A549 (cell line): ENCODE measurements around the gene SLF2.

Experiments
- BHLHE40 ChIP-seq: IDR thresholded peaks from 2 replicates; pipeline ENCODE4 v1.6.1; 2012; ENCODE audit warnings: low read depth, low read length, inconsistent platforms
- CBX2 ChIP-seq: fragments of 200-600 bp; sonication (generic); IDR thresholded peaks from 2 replicates; pipeline ENCODE4 v1.6.1; 2016; ENCODE audit warnings: low read depth, mild to moderate bottlenecking, borderline replicate concordance
- CHD4 ChIP-seq: fragments of 200-600 bp; sonication (generic); IDR thresholded peaks from 2 replicates; pipeline ENCODE4 v1.6.1; 2016; ENCODE audit warnings: antibody characterized with exemption, mild to moderate bottlenecking, borderline replicate concordance
- MAZ ChIP-seq: fragments of 150-350 bp; IDR thresholded peaks from 2 replicates; pipeline ENCODE4 v1.6.1; 2014; ENCODE audit warnings: antibody characterized with exemption, low read depth, low read length, borderline replicate concordance
- PHF8 ChIP-seq: fragments of 200-600 bp; sonication (generic); IDR thresholded peaks from 2 replicates; pipeline ENCODE4 v1.6.1; 2016; ENCODE audit warnings: low read depth, mild to moderate bottlenecking, antibody characterized with exemption, moderate library complexity, borderline replicate concordance
- POLR2A ChIP-seq: IDR thresholded peaks from 2 replicates; pipeline ENCODE4 v1.6.1; 2012; ENCODE audit warnings: mild to moderate bottlenecking, low read length
- RAD21 ChIP-seq, 2 experiments: fragments of >200 bp in 1 of 2; sonication (Bioruptor Twin) in 1 of 2; formaldehyde crosslinking in 1 of 2; IDR thresholded peaks in 1 of 2; conservative IDR thresholded peaks in 1 of 2; 2 replicates in 1 of 2; 3 replicates in 1 of 2; pipeline ENCODE4 v1.6.1; 2012 to 2018; ENCODE audit warnings: inconsistent platforms in 1 of 2
- RFX5 ChIP-seq: fragments of 450-650 bp; IDR thresholded peaks from 2 replicates; pipeline ENCODE4 v1.7.1; 2014; ENCODE audit warnings: antibody characterized with exemption, mild to moderate bottlenecking, moderate library complexity
- SREBF2 ChIP-seq: fragments of 450-650 bp; IDR thresholded peaks from 2 replicates; pipeline ENCODE4 v1.6.1; 2014; ENCODE audit warnings: mild to moderate bottlenecking, moderate library complexity
- TF ChIP-seq, protein P1 (sequence below): fragments of >200 bp; sonication (Bioruptor Twin); formaldehyde crosslinking; IDR thresholded peaks from 3 replicates; pipeline ENCODE4 v1.5.1; 2016
- TF ChIP-seq, protein P2 (sequence below): fragments of 450-650 bp; IDR thresholded peaks from 2 replicates; pipeline ENCODE4 v1.6.1; 2014; ENCODE audit warnings: antibody characterized with exemption
- TF ChIP-seq, protein P3 (sequence below): fragments of 150-350 bp; IDR thresholded peaks from 2 replicates; pipeline ENCODE4 v1.6.1; 2014; ENCODE audit warnings: low read depth, mild to moderate bottlenecking, low read length
- TF ChIP-seq, protein P4 (sequence below): IDR thresholded peaks from 2 replicates; pipeline ENCODE4 v1.6.1; 2012

DNA sequence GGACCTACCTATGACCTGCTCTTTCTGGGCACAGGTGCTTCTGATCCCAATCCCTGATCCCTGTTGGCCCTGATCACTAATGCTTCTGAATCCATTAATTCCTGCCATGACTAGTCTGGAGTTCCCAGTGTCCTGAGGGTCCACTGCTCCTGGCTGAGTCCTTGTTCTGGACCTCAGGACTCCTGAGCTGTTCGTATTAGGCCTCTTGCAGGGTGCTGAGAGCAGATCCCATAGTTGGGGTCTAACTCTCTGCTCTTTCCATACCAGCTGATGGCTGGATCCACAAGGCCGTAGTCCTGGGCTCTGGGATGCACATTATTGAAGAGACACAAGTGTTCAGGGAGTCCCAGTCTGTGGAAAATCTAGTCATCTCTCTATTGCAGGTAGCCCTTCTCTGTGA, 67.5 kb downstream of the SLF2 start:
- TF ChIP-seq PHF8 (no peak), CBX2 (no peak), MAZ (no peak), POLR2A (no peak), RFX5 (no peak), CHD4 (no peak), BHLHE40 (no peak), SREBF2 (no peak), RAD21 (conservative IDR thresholded peaks at IDR 0.05 in 1 of 2, IDR thresholded peaks at IDR 0.05 in 1 of 2) (no peak)
- TF ChIP-seq, protein P1, sequence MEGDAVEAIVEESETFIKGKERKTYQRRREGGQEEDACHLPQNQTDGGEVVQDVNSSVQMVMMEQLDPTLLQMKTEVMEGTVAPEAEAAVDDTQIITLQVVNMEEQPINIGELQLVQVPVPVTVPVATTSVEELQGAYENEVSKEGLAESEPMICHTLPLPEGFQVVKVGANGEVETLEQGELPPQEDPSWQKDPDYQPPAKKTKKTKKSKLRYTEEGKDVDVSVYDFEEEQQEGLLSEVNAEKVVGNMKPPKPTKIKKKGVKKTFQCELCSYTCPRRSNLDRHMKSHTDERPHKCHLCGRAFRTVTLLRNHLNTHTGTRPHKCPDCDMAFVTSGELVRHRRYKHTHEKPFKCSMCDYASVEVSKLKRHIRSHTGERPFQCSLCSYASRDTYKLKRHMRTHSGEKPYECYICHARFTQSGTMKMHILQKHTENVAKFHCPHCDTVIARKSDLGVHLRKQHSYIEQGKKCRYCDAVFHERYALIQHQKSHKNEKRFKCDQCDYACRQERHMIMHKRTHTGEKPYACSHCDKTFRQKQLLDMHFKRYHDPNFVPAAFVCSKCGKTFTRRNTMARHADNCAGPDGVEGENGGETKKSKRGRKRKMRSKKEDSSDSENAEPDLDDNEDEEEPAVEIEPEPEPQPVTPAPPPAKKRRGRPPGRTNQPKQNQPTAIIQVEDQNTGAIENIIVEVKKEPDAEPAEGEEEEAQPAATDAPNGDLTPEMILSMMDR = no peak
- TF ChIP-seq, protein P2, sequence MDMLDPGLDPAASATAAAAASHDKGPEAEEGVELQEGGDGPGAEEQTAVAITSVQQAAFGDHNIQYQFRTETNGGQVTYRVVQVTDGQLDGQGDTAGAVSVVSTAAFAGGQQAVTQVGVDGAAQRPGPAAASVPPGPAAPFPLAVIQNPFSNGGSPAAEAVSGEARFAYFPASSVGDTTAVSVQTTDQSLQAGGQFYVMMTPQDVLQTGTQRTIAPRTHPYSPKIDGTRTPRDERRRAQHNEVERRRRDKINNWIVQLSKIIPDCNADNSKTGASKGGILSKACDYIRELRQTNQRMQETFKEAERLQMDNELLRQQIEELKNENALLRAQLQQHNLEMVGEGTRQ = no peak
- TF ChIP-seq, protein P3, sequence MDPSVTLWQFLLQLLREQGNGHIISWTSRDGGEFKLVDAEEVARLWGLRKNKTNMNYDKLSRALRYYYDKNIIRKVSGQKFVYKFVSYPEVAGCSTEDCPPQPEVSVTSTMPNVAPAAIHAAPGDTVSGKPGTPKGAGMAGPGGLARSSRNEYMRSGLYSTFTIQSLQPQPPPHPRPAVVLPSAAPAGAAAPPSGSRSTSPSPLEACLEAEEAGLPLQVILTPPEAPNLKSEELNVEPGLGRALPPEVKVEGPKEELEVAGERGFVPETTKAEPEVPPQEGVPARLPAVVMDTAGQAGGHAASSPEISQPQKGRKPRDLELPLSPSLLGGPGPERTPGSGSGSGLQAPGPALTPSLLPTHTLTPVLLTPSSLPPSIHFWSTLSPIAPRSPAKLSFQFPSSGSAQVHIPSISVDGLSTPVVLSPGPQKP = no peak
- TF ChIP-seq, protein P4, sequence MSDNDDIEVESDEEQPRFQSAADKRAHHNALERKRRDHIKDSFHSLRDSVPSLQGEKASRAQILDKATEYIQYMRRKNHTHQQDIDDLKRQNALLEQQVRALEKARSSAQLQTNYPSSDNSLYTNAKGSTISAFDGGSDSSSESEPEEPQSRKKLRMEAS = no peak
